Smooth muscle cell (in vitro differentiated cells): ENCODE measurements around the gene TNS1. TPM values are rescaled to one million over a fixed set of nuclear protein-coding genes. Genes with fewer than 3 reads are reported as not detected.

Experiments
- DNase-seq: peaks from one replicate; lab custom pipeline; 2025; ENCODE audit not compliant: unreplicated experiment; lab: John Stamatoyannopoulos, UW
- H2AFZ ChIP-seq: fragments of 200-600 bp; sonication (generic); 2 replicates; pipeline ENCODE4 v1.6.0; 2016; ENCODE audit warnings: antibody characterized with exemption, low read depth, mild to moderate bottlenecking
- H3F3A ChIP-seq: fragments of 200-600 bp; sonication (generic); 2 replicates; pipeline ENCODE4 v1.6.0; 2017; ENCODE audit warnings: antibody characterized with exemption, low read depth
- H3K27ac ChIP-seq: fragments of 200-600 bp; sonication (generic); 2 replicates; pipeline ENCODE4 v1.5.1; 2016; ENCODE audit warnings: low read depth, mild to moderate bottlenecking
- H3K27me3 ChIP-seq: fragments of 200-600 bp; sonication (generic); 2 replicates; pipeline ENCODE4 v1.6.1; 2016; ENCODE audit warnings: low read depth, mild to moderate bottlenecking
- H3K36me3 ChIP-seq: fragments of 200-600 bp; sonication (generic); 2 replicates; pipeline ENCODE4 v1.5.1; 2016; ENCODE audit warnings: low read depth
- H3K4me1 ChIP-seq: fragments of 200-600 bp; sonication (generic); 2 replicates; pipeline ENCODE4 v1.5.1; 2016; ENCODE audit warnings: low read depth
- H3K4me2 ChIP-seq: fragments of 200-600 bp; sonication (generic); 2 replicates; pipeline ENCODE4 v1.6.0; 2016; ENCODE audit warnings: mild to moderate bottlenecking
- H3K4me3 ChIP-seq: fragments of 200-600 bp; sonication (generic); 2 replicates; pipeline ENCODE4 v1.5.1; 2016; ENCODE audit warnings: mild to moderate bottlenecking
- H3K79me2 ChIP-seq: fragments of 200-600 bp; sonication (generic); 2 replicates; pipeline ENCODE4 v1.6.0; 2016; ENCODE audit warnings: low read depth, mild to moderate bottlenecking
- H3K9ac ChIP-seq: fragments of 200-600 bp; sonication (generic); 2 replicates; pipeline ENCODE4 v1.6.0; 2016; ENCODE audit warnings: low read depth
- H3K9me3 ChIP-seq: fragments of 200-600 bp; sonication (generic); replicated peaks from 2 replicates; pipeline ENCODE4 v1.5.1; 2016; ENCODE audit warnings: low read depth
- H4K20me1 ChIP-seq: fragments of 200-600 bp; sonication (generic); 2 replicates; pipeline ENCODE4 v1.6.0; 2016; ENCODE audit warnings: low read depth
- CTCF ChIP-seq: fragments of 200-600 bp; sonication (generic); IDR thresholded peaks from 2 replicates; pipeline ENCODE4 v1.5.1; 2017; ENCODE audit warnings: borderline replicate concordance, mild to moderate bottlenecking, antibody characterized with exemption; ENCODE audit not compliant: insufficient read depth, poor library complexity, severe bottlenecking
- WGBS: methylation state at CpG from one replicate; pipeline ENCODE4 v1.1.7; 2016; ENCODE audit warnings: low lambda C conversion rate; 5-methylcytosine and 5-hydroxymethylcytosine counted together
- polyA plus RNA-seq: library from polyadenylated mRNA; unstranded; fragments of >200 nt; fragmentation: Nextera tagmentation; extraction: Ambion mirVana; gene quantifications from 2 replicates; pipeline ENCODE4 v1.2.1, GENCODE V29; 2016
- total RNA-seq: library from RNA; depleted of rRNA; stranded (reverse); fragments of >200 nt; gene quantifications from 2 replicates; pipeline ENCODE4 v1.2.3, GENCODE V29; 2014

The TNS1 gene
- total and polyA plus RNA-seq, 2 experiments from 2014 or later, result 52.3 to 61.5 TPM

GRCh38 chr2:217856871-217857270 lies 145.9 kb downstream of the TNS1 start:
- Histone ChIP-seq H3K9me3 (no peaks in the 10 kb centered on the region), H3F3A (peaks cover 18% of the 10 kb centered on the region), H3K27me3 (no peaks in the 10 kb centered on the region), H2AFZ (no peak overlapping the region), H3K79me2 (peaks cover 54% of the 10 kb centered on the region), H3K27ac (peak overlapping the region; percentile 97), H3K9ac (no peak overlapping the region), H3K4me2 (peak overlapping the region; percentile 75), H3K4me1 (peaks cover 11% of the 10 kb centered on the region), H3K36me3 (no peaks in the 10 kb centered on the region), H4K20me1 (peaks cover 82% of the 10 kb centered on the region), H3K4me3 (no peak overlapping the region)
- DNase-seq, result no peak
- WGBS, result 42% methylated on average over 4 of the region's 4 CpGs
- TF ChIP-seq CTCF, result no peak

DNA sequence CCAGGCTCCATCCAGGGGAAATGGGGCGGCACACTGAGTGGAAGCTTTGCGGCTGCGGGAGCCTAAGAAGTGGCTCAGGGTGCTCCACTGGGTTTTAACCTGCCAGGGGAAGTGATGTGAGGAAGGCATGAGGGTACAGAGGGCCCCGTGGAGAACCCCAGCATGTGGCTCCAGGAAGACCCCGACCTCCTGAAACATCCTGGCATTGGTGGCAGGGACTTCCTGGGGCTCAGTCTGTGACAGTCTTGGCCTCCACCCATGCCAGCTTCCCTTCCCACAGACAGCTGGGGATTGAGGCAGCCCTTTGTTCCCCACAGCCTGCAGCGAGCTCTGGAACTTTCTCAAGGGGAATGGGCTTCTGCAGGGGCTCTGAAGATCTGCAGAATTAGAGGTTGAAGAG lies 146.6 kb downstream of the TNS1 start:
- H3K4me1 ChIP-seq, result peaks cover 16% of the 10 kb centered on the region

DNA sequence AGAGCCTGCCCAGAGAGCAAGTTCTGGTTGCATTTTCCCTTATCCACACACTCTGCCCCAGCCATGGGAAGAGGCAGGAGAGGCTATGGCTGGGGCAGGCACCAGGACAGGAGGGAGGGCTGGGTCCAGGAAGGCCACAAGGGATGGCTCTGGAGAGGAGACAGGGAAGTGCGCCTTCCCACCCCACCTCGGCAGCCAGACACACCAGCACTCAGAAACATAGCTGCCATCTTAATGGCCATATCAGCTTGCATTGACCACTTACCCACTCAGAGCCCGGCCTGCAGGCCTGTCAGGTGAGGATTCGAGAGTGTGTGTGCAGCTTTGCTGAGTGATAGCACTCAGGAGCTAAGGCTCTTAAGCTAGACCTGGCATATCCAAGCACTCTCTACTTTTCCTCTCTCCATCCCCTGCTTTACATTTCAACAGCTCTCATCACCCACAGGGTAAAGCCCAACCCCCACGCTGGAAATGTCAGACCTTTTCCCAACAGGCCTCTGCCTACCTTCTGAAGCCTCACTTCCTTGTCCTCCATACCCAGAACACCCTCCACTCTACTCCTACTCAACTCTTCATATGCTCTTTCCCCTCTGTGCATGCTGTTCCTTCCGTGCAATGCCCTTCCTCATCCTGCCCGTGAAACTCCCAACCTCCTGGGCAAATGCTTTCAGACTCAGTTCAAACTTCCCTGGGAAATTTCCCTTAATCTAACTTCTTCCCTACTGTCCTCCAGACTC lies 147.9 kb downstream of the TNS1 start:
- TF ChIP-seq CTCF, result no peak
- H4K20me1 ChIP-seq, result peaks cover 91% of the 10 kb centered on the region

More for the DNA sequence above, 146.6 kb downstream of the TNS1 start:
- WGBS, result 94% methylated on average over 6 of the region's 6 CpGs
- H3K27me3 ChIP-seq, result no peaks in the 10 kb centered on the region
- DNase-seq, result no peak
- no peak overlapping the region for H3K4me3 ChIP-seq
- peaks cover 54% of the 10 kb centered on the region for H3K79me2 ChIP-seq
- peaks cover 15% of the 10 kb centered on the region for H3F3A ChIP-seq
- no peaks in the 10 kb centered on the region for H3K36me3 ChIP-seq
- H3K9ac ChIP-seq, result no peak overlapping the region
- H4K20me1 ChIP-seq, result peaks cover 83% of the 10 kb centered on the region
- no peak overlapping the region for H2AFZ ChIP-seq
- TF ChIP-seq CTCF, result no peak
- no peak overlapping the region for H3K27ac ChIP-seq
- no peak overlapping the region for H3K4me2 ChIP-seq
- no peaks in the 10 kb centered on the region for H3K9me3 ChIP-seq

GRCh38 chr2:217853961-217854360 lies 148.8 kb downstream of the TNS1 start:
- DNase-seq, result no peak

More for the DNA sequence above, 147.9 kb downstream of the TNS1 start:
- Histone ChIP-seq H3K9ac (no peak overlapping the region), H3K27ac (peak overlapping the region; percentile 42), H3K27me3 (no peaks in the 10 kb centered on the region), H3K9me3 (no peaks in the 10 kb centered on the region), H3K36me3 (no peaks in the 10 kb centered on the region), H2AFZ (no peak overlapping the region), H3F3A (peaks cover 27% of the 10 kb centered on the region), H3K79me2 (peaks cover 58% of the 10 kb centered on the region), H3K4me2 (no peak overlapping the region), H3K4me3 (no peak overlapping the region), H3K4me1 (peaks cover 28% of the 10 kb centered on the region)
- DNase-seq, result no peak
- 88% methylated on average over 7 of the region's 7 CpGs for WGBS

More at GRCh38 chr2:217853961-217854360, 148.8 kb downstream of the TNS1 start:
- 83% methylated on average over 3 of the region's 3 CpGs for WGBS
- no peak overlapping the region for H2AFZ ChIP-seq
- no peaks in the 10 kb centered on the region for H3K27me3 ChIP-seq
- H3K27ac ChIP-seq, result peak overlapping the region; percentile 42
- peaks cover 66% of the 10 kb centered on the region for H3K79me2 ChIP-seq
- peaks cover 30% of the 10 kb centered on the region for H3F3A ChIP-seq
- peak overlapping the region; percentile 18 for H3K4me2 ChIP-seq
- no peaks in the 10 kb centered on the region for H3K36me3 ChIP-seq
- H3K4me3 ChIP-seq, result no peak overlapping the region
- no peak for TF ChIP-seq CTCF
- no peaks in the 10 kb centered on the region for H3K9me3 ChIP-seq
- peaks cover 96% of the 10 kb centered on the region for H4K20me1 ChIP-seq
- no peak overlapping the region for H3K9ac ChIP-seq
- H3K4me1 ChIP-seq, result peaks cover 29% of the 10 kb centered on the region
